LNCaP clone FGC (cell line): ENCODE data around the gene PSMG1.

Source experiments
- DNase-seq: peaks from one replicate; pipeline ENCODE4 v3.0.0-alpha.2; 2011; ENCODE audit warnings: low read depth
- H3K4me3 ChIP-seq: 2 replicates; pipeline ENCODE4 v1.5.1; 2011; ENCODE audit warnings: mild to moderate bottlenecking, low read depth, low read length, control low read depth
- TF ChIP-seq, protein P1 (sequence below): IDR thresholded peaks from 2 replicates; pipeline ENCODE4 v1.5.1; 2012; ENCODE audit warnings: mild to moderate bottlenecking; ENCODE audit not compliant: control insufficient read depth, insufficient read depth; ENCODE audit errors: extremely low read depth

Gene PSMG1

DNA sequence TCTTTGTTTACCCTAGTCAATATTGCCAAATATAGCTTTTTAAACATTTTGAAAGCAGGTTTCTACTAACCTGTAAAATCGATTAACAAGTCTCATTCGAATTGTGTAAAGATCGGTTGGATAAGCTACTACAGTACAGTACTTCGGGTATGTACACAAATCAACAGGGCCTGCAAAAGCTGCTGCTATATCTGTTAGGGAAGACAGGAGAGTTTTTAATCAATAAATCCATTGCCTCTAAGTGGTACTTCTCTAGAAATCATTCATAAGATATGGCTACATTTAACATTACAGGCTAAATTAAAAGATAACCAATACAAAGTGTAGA lies 34.8 kb upstream of the PSMG1 start:
- DNase-seq: no peak
- TF ChIP-seq, protein P1, sequence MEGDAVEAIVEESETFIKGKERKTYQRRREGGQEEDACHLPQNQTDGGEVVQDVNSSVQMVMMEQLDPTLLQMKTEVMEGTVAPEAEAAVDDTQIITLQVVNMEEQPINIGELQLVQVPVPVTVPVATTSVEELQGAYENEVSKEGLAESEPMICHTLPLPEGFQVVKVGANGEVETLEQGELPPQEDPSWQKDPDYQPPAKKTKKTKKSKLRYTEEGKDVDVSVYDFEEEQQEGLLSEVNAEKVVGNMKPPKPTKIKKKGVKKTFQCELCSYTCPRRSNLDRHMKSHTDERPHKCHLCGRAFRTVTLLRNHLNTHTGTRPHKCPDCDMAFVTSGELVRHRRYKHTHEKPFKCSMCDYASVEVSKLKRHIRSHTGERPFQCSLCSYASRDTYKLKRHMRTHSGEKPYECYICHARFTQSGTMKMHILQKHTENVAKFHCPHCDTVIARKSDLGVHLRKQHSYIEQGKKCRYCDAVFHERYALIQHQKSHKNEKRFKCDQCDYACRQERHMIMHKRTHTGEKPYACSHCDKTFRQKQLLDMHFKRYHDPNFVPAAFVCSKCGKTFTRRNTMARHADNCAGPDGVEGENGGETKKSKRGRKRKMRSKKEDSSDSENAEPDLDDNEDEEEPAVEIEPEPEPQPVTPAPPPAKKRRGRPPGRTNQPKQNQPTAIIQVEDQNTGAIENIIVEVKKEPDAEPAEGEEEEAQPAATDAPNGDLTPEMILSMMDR: no peak
- no peak overlapping the region for H3K4me3 ChIP-seq

DNA sequence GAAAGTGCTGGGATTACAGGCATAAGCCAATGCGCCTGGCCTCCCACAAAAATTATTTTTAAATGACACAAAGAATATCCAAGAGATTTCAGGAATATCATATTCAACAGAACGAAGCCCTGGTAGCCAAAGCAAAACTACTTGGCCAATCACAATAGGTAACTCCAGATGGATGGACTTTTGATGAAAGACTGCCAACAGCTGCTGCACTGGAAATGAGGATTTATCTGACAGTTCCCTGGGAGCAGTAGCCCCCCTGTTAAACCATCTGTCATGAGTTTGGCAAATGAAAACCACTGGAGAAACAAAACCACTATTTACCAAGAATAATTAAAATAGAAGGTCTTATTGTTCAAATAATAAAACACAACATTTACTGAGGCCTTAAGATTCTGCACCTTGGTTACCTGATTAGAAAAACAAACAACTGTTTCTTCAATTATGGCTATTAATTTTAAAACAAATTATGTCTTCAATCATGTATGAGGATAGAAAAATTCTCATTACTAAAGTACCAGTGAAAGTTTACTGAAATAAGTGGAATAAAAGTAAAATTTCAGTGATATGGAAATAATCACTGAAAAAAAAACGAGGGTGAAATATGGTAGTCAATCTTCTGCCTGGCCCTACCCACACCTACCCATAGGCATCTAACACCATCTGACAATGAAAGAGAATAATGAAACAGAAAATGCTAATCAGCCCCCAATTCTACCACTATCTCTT lies 34.3 kb upstream of the PSMG1 start:
- TF ChIP-seq, protein P1: no peak
- DNase-seq: peak; percentile 48

DNA sequence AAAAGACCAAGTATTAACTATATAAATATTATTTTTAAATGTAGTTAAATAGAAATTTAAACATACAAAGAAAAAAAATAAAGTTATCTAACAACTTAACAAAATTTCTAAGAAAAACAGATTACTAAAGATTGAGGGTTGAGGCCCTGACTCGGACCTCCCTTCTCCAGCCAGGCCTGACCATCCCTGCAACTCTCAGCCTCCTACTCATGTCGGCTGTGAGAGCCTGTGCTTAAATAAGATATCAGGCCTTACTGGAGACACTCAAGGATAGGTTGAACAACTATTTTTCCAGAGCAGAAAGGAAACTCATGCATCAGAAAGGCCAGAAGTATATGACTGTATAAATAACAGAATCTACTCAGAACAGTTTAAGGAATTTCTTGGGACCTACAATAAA lies 33.0 kb upstream of the PSMG1 start:
- TF ChIP-seq, protein P1: no peak
- H3K4me3 ChIP-seq: no peak overlapping the region
- DNase-seq: no peak

More for the DNA sequence above, 34.3 kb upstream of the PSMG1 start:
- no peak overlapping the region for H3K4me3 ChIP-seq

DNA sequence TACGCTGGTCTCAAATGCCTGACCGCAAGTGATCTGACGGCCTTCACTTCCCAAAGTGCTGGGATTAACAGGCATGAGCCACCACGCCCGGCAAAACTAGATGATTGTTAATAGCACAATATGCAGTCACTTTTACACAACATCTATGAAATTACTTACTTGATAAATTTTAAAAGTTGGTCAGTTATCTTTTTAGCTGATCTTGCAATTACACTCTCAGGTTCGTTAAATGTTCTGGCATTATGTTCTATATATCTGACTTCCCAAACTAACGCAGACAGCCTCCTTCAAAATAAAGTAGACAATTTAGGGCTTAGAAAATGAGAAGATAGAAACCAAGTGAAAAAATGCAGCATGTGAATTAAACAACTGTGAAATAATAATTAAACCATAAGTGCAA lies 31.8 kb upstream of the PSMG1 start:
- no peak overlapping the region for H3K4me3 ChIP-seq
- no peak for DNase-seq
- TF ChIP-seq, protein P1: no peak

DNA sequence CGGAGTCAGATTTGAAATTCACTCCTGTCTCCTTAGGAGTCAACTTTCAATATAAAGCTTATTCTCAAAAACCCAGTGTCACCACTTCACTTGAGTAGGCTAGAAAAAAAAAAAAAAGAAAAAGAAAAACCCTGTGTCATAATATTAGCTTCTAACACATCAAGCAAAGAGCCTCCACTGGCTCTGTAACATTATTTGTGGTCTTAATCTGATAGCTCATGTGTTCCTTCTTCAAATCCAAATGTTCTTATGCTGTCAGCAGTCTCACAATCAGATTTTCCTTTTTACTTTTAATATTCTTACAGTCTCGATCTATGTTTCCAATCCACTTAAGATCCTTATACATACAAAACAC lies 26.1 kb upstream of the PSMG1 start:
- TF ChIP-seq, protein P1: no peak
- H3K4me3 ChIP-seq: no peak overlapping the region
- DNase-seq: no peak

DNA sequence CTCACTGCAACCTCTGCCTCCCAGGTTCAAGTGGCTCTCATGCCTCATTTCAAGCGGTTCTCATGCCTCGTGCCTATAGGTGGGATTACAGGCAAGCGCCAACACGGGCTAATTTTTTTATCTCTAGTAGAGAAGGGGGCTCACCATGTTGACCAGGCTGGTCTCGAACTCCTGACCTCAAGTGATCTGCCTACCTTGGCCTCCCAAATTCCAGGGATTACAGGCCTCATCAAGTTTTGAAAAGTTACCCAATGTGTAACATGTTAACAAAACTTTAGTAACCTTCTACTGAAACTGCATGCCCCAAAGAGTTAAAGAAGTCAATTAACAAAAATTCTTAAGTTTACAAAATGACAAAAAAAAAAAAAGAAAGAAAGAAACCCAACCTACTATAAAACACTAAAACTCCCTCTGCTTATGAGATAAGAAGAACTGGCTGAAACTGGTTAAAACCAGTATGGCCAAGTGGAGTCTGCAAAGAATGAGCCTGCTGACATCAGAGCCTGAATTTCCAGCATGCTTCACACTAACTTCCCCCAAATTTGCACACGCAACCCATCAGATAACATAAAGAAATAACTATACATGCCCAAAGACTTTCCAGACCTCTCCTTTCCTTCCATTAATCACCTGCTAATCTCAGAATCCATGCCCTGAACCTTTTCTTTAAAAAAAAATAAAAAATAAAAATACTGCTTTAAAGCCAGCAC lies 25.5 kb upstream of the PSMG1 start:
- TF ChIP-seq, protein P1: no peak
- H3K4me3 ChIP-seq: no peak overlapping the region
- no peak for DNase-seq
